ENCODE measurements around the gene SLC2A5. TPM values are rescaled to one million over a fixed set of nuclear protein-coding genes. Genes with fewer than 3 reads are reported as not detected.

SLC2A5 gene
- total RNA-seq, 1 donor from 2014 or later, result 0.98 TPM

DNA sequence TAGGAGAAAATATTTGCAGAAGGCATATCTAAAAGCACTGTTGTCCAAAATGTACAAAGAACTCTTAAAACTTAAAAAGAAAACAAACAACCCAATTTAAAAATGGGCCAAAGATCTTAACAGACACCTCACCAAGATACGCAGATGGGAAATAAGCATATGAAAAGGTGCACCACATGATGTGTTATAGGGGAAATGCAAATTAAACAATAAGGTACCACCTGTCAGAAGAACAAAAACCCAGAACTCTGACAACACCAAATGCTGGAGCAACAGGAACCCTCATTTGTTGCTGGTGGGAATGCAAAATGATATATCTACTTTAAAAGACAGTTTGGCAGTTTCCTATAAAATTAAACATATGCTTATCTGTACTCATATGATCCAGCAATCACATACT is 18.1 kb downstream of the SLC2A5 start:
- Histone ChIP-seq H3K36me3 (no peaks in the 10 kb centered on the region), H3K4me1 (no peaks in the 10 kb centered on the region), H3K9me3 (no peaks in the 10 kb centered on the region), H3K27me3 (no peaks in the 10 kb centered on the region), H3K4me3 (no peak overlapping the region), H3K27ac (no peak overlapping the region)
- ATAC-seq (no peak), DNase-seq (no peak)
- TF ChIP-seq, protein P1, sequence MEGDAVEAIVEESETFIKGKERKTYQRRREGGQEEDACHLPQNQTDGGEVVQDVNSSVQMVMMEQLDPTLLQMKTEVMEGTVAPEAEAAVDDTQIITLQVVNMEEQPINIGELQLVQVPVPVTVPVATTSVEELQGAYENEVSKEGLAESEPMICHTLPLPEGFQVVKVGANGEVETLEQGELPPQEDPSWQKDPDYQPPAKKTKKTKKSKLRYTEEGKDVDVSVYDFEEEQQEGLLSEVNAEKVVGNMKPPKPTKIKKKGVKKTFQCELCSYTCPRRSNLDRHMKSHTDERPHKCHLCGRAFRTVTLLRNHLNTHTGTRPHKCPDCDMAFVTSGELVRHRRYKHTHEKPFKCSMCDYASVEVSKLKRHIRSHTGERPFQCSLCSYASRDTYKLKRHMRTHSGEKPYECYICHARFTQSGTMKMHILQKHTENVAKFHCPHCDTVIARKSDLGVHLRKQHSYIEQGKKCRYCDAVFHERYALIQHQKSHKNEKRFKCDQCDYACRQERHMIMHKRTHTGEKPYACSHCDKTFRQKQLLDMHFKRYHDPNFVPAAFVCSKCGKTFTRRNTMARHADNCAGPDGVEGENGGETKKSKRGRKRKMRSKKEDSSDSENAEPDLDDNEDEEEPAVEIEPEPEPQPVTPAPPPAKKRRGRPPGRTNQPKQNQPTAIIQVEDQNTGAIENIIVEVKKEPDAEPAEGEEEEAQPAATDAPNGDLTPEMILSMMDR (IDR thresholded peaks at IDR 0.05), result no peak
- intact Hi-C loops (cut with DNase I), result no loop called here

DNA sequence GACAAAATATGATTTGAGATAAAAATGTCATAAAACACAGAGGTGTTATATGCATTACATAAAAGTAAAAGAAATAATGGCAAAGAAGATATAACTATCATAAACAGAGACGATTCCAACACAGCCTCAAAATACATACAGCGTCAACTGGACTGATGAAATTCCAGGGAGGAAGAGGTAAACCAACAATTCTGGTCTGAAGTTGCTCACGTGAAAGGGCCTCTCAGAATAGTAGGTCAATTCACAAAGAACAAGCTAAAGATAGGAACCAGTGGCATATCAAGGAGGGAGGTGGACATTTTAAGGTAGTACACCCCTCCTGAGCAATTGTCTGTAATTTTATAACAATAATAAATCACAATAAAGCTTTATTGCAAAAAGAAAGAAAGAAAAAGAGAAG is 18.6 kb downstream of the SLC2A5 start:
- DNase-seq (no peak), ATAC-seq (no peak)
- TF ChIP-seq, protein P1 (IDR thresholded peaks at IDR 0.05), result no peak
- Histone ChIP-seq H3K9me3 (no peaks in the 10 kb centered on the region), H3K27me3 (no peaks in the 10 kb centered on the region), H3K36me3 (no peaks in the 10 kb centered on the region), H3K4me3 (no peak overlapping the region), H3K27ac (no peak overlapping the region), H3K4me1 (no peaks in the 10 kb centered on the region)
- intact Hi-C loops (cut with DNase I), result no loop called here

DNA sequence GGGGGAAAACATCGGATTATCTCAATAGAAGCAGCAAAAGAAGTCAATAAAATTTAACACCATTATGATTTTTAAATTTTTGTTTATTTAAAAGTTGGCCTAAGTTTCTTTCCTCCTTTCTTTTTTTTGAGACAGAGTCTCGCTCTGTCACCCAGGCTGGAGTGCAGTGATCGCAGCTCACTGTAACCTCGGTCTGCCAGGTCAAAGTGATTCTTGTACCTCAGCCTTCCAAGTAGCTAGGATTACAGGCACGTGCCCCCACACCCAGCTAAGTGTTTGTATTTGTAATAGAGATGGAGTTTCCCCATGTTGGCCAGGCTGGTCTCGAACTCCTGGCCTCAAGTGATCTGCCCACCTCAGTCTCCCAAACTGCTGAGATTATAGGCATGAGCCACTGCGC is 20.9 kb downstream of the SLC2A5 start:
- intact Hi-C loops (cut with DNase I), result no loop called here
- DNase-seq, result no peak
- Histone ChIP-seq H3K36me3 (no peaks in the 10 kb centered on the region), H3K27me3 (no peaks in the 10 kb centered on the region), H3K9me3 (no peaks in the 10 kb centered on the region), H3K27ac (no peak overlapping the region), H3K4me3 (no peak overlapping the region), H3K4me1 (no peaks in the 10 kb centered on the region)
- TF ChIP-seq, protein P1 (IDR thresholded peaks at IDR 0.05), result no peak
- no peak for ATAC-seq

GRCh38 chr1:9047019-9047418 is 22.4 kb downstream of the SLC2A5 start:
- no peaks in the 10 kb centered on the region for H3K27me3 ChIP-seq
- H3K4me3 ChIP-seq, result no peak overlapping the region
- no peak overlapping the region for H3K27ac ChIP-seq
- no peaks in the 10 kb centered on the region for H3K36me3 ChIP-seq
- DNase-seq (no peak), ATAC-seq (no peak)
- intact Hi-C loops (cut with DNase I), result no loop called here
- TF ChIP-seq, protein P1 (IDR thresholded peaks at IDR 0.05), result no peak
- no peaks in the 10 kb centered on the region for H3K4me1 ChIP-seq
- no peaks in the 10 kb centered on the region for H3K9me3 ChIP-seq

DNA sequence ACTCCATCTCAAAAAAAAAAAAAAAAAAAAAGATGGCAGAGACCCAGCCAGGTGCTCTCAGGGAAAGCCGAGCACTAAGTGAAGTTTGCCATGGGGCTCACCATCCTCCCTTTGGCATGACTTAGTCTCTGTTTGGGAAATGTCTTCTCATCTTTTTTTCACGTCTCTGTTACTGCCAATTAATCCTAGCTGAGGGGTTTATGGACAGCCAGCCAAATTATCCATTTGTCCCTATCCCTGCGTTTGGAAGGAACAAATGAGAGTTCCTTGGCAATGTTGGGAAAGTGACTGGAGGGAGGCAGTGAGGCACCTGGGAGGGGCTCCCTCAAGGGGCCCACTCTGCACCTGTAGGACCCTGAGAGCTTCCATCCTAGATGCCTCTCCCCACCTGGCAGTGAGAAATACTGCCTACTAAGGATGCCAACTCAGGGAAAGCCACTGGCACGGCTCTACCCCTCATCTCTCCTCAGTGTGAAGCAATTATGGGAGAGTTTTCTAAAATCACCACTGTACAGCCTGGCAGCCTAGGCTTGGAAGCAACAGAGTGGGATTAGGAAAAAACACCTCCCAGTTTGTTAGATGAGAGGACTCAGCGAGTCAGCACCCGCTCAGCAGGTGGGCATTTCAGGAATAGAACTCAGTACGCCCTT is 23.4 kb downstream of the SLC2A5 start:
- Histone ChIP-seq H3K9me3 (no peaks in the 10 kb centered on the region), H3K27ac (no peak overlapping the region), H3K4me3 (no peak overlapping the region), H3K27me3 (no peaks in the 10 kb centered on the region), H3K36me3 (no peaks in the 10 kb centered on the region), H3K4me1 (no peaks in the 10 kb centered on the region)
- ATAC-seq, result no peak
- TF ChIP-seq, protein P1 (IDR thresholded peaks at IDR 0.05), result no peak
- peak; percentile 10 for DNase-seq
- intact Hi-C loops (cut with DNase I), result no loop called here

DNA sequence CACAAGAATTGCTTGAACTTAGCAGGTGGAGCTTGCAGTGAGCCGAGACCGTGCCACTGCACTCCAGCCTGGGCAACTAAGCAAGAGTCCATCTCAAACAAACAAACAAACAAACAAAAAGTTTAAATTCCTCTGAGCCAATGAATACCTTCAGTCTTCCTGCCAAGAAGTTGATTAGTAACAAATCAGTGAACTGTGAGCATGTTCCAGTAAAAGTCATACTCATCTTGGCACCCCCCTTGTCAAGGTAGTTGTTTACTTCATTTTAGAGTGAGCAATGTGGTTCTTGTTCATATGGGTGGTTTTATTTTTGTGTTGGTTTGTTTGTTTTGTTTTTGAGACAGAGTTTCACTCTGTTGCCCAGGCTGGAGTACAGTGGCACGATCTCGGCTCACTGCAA is 25.2 kb downstream of the SLC2A5 start:
- H3K9me3 ChIP-seq, result no peaks in the 10 kb centered on the region
- intact Hi-C loops (cut with DNase I), result no loop called here
- H3K27ac ChIP-seq, result no peak overlapping the region

More for the DNA sequence above, 25.2 kb downstream of the SLC2A5 start:
- no peaks in the 10 kb centered on the region for H3K36me3 ChIP-seq
- no peak for ATAC-seq
- TF ChIP-seq, protein P1 (IDR thresholded peaks at IDR 0.05), result no peak
- no peaks in the 10 kb centered on the region for H3K27me3 ChIP-seq
- peak; percentile 21 for DNase-seq
- H3K4me3 ChIP-seq, result no peak overlapping the region
- no peaks in the 10 kb centered on the region for H3K4me1 ChIP-seq
